Measurements from ENCODE around the gene PDCL2. TPM values are rescaled to one million over a fixed set of nuclear protein-coding genes. Genes with fewer than 3 reads are reported as not detected.

The PDCL2 gene
- total RNA-seq, 2 donors from 2014 or later = not detected

DNA sequence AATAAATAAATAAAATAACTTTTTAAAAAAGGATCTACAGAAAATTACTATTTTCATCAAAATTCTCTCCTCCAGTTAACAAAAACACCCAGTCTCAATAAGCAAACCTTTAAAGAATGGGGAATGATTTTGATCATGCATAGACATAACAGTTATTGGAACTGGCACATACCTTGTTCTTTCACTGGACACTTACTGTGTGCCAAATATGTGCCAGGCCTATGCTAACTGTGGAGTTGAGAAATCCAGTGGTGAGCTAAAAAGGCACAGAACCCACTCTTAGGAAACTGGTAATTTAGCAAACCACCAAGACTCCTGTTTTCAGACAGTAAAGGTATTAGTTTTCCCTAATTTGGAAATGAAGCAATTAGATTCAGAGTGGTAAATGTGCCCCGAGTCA is 84.4 kb downstream of the PDCL2 start:
- DNase-seq (ENCODE audit: low spot score) = no peak
- H3K9me3 ChIP-seq = no peaks in the 10 kb centered on the region
- H3K27me3 ChIP-seq = no peaks in the 10 kb centered on the region
- H3K4me1 ChIP-seq = peaks cover 0 to 6% of the 10 kb centered on the region in 2 donors
- H3K36me3 ChIP-seq = no peaks in the 10 kb centered on the region
- no peak overlapping the region for H3K4me3 ChIP-seq
- H3K27ac ChIP-seq = no peak overlapping the region
- TF ChIP-seq, protein P1, sequence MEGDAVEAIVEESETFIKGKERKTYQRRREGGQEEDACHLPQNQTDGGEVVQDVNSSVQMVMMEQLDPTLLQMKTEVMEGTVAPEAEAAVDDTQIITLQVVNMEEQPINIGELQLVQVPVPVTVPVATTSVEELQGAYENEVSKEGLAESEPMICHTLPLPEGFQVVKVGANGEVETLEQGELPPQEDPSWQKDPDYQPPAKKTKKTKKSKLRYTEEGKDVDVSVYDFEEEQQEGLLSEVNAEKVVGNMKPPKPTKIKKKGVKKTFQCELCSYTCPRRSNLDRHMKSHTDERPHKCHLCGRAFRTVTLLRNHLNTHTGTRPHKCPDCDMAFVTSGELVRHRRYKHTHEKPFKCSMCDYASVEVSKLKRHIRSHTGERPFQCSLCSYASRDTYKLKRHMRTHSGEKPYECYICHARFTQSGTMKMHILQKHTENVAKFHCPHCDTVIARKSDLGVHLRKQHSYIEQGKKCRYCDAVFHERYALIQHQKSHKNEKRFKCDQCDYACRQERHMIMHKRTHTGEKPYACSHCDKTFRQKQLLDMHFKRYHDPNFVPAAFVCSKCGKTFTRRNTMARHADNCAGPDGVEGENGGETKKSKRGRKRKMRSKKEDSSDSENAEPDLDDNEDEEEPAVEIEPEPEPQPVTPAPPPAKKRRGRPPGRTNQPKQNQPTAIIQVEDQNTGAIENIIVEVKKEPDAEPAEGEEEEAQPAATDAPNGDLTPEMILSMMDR (IDR thresholded peaks at IDR 0.05) = no peak

Other genes with a start within 250 kb of the PDCL2 start
- gene SRD5A3, start 246.0 kb downstream of the PDCL2 start, total RNA-seq = 1 to 10 TPM; 6.0 to 8.3 TPM
- 10 to 100 TPM; 75.5 to 90.1 TPM for gene TMEM165, start 196.3 kb downstream of the PDCL2 start, total RNA-seq
- gene CLOCK, start 45.3 kb downstream of the PDCL2 start, total RNA-seq = 10 to 100 TPM; 29.8 to 33.2 TPM
- under 1 TPM in 1 of 2 donors, not detected in 1; 0.47 TPM for gene NMU, start 44.1 kb upstream of the PDCL2 start, total RNA-seq
- gene EXOC1L, start 227.5 kb upstream of the PDCL2 start, total RNA-seq = not detected